ENCODE measurements around the gene KIF3C.
"Not testable (repeated sequence)": the region's sequence is repeated elsewhere in the genome, so short reads cannot be mapped to it uniquely, and the experiment has no call there.

KIF3C gene

GRCh38 chr2:25915411-25915810 is 66.9 kb downstream of the KIF3C start:
- not testable (repeated sequence) for DNase-seq

GRCh38 chr2:25913696-25913973 is 68.7 kb downstream of the KIF3C start:
- DNase-seq = not testable (repeated sequence)

- peak; percentile 32 for DNase-seq
Measured at GRCh38 chr2:25912851-25913695, 69.2 kb downstream of the KIF3C start.

- not testable (repeated sequence) for DNase-seq
Measured at GRCh38 chr2:25909574-25909973, 72.7 kb downstream of the KIF3C start.

- no peak for DNase-seq
Measured at GRCh38 chr2:25905126-25905525, 77.2 kb downstream of the KIF3C start.

GRCh38 chr2:25903216-25903776 is 79.0 kb downstream of the KIF3C start:
- DNase-seq = no peak

GRCh38 chr2:25899404-25899970 is 82.8 kb downstream of the KIF3C start:
- no peak for DNase-seq

GRCh38 chr2:25897506-25897905 is 84.8 kb downstream of the KIF3C start:
- no peak for DNase-seq

- not testable (repeated sequence) for DNase-seq
Measured at GRCh38 chr2:25896308-25896707, 86.0 kb downstream of the KIF3C start.

GRCh38 chr2:25895610-25896009 is 86.7 kb downstream of the KIF3C start:
- DNase-seq = no peak

- no peak for DNase-seq
Measured at GRCh38 chr2:25895018-25895417, 87.3 kb downstream of the KIF3C start.

GRCh38 chr2:25894135-25894830 is 88.0 kb downstream of the KIF3C start:
- DNase-seq = peak; percentile 55

GRCh38 chr2:25891672-25892071 is 90.6 kb downstream of the KIF3C start:
- no peak for DNase-seq

- no peak for DNase-seq
Measured at GRCh38 chr2:25887624-25888242, 94.6 kb downstream of the KIF3C start.

GRCh38 chr2:25885933-25886332 is 96.4 kb downstream of the KIF3C start:
- peak; percentile 85 for DNase-seq

- no peak for DNase-seq
Measured at GRCh38 chr2:25881764-25882163, 100.5 kb downstream of the KIF3C start.

- peak; percentile 80 for DNase-seq
Measured at GRCh38 chr2:25879133-25879730, 103.1 kb downstream of the KIF3C start.

- DNase-seq = peak; percentile 97
Measured at GRCh38 chr2:25878361-25879132, 103.8 kb downstream of the KIF3C start, which contains the start of gene ASXL2. ASXL2 (minus strand) TSS chr2:25878487; CDS start chr2:25878222, 265 bp downstream.

- DNase-seq = peak; percentile 62
Measured at GRCh38 chr2:25877431-25878360, 104.6 kb downstream of the KIF3C start.
